Tibial artery (tissue), 4 donors: ENCODE data around the gene TMEM240.

Experiments
- DNase-seq, 2 donors: peaks; one replicate each; pipeline ENCODE4 v3.0.0-alpha.2; 2019
- H3K27ac ChIP-seq, 2 donors: fragments of 200-600 bp; sonication (generic) in 1 of 2; 1 replicate in 1 of 2; 2 replicates in 1 of 2; pipeline ENCODE4 v1.5.1; 2018 to 2019; ENCODE audit warnings: mild to moderate bottlenecking in 1 of 2
- H3K27me3 ChIP-seq, 2 donors: fragments of 200-600 bp; sonication (generic) in 1 of 2; one replicate each; pipeline versions ENCODE4 v1.5.1 to v1.6.0; 2016 to 2019
- H3K36me3 ChIP-seq, 3 donors: fragments of 200-600 bp; sonication (generic) in 2 of 3; one replicate each; pipeline ENCODE4 v1.5.1; 2016 to 2019; ENCODE audit warnings: mild to moderate bottlenecking in 2 of 3
- H3K4me1 ChIP-seq, 4 donors: fragments of 200-600 bp; sonication (generic) in 2 of 4; 1 replicate in 3 of 4; 2 replicates in 1 of 4; pipeline ENCODE4 v1.5.1; 2016 to 2019
- H3K4me3 ChIP-seq, 2 donors: fragments of 200-600 bp; sonication (generic) in 1 of 2; 1 replicate in 1 of 2; 2 replicates in 1 of 2; pipeline ENCODE4 v1.5.1; 2018 to 2019; ENCODE audit warnings: mild to moderate bottlenecking in 2 of 2
- H3K9me3 ChIP-seq, 3 donors: fragments of 200-600 bp; sonication (generic) in 1 of 3; one replicate each; pipeline ENCODE4 v1.5.1; 2016 to 2019
- intact Hi-C: fragments of 100-400 bp; cut with DNase I; formaldehyde crosslinking; loops from one replicate; pipeline ENCODE4 v1.15.0; 2023; ENCODE audit warnings: low total_unique reads
- TF ChIP-seq, protein P1 (sequence below), 2 experiments: fragments of 200-600 bp in 1 of 2; fragments of 450-650 bp in 1 of 2; IDR thresholded peaks; one replicate each; pipeline ENCODE4 v1.5.1; 2017 to 2019; ENCODE audit warnings: antibody characterized with exemption in 2 of 2, mild to moderate bottlenecking in 1 of 2, moderate library complexity in 1 of 2

The TMEM240 gene

DNA sequence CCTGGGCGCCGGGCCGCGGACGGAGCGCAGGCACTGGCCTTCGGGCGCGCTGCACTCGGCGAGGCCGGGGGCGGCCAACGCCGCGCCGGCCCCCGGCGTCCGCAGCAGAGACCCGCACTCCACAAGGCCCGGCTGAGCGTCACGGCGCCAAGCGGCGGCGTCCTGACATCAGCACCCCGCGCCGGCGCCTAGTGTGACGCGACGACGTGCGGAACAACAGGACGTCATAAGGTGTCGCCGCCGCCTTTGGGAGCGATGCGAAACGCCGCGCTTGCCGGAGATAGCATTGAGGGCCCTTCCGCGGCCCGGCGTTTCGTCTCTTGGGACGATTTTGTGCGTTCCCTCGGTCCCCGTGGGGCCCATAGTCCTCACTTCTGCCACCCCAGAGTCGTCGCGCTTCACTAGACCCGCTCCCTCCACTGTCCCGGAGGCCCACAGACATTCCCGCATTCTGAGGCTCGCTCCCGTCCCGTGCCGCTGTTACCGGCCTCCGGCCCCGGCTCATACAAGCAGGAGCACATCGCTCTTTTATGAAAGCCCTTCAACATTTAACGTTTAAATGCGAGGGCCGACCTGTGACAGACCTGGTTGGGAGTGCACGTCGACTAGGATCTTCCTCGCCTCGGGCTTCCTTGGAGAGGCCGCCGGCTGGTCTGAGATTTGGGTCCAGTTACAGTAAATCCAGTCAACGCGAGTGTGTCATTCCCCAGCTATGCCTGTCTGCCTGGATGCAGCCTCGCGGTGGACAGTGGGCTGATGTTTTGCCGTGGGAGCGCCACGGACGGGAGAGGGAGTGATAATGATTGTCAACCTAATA lies 34.5 kb upstream of the TMEM240 start, which contains the start of gene SSU72:
SSU72 (minus strand) TSS at position 143 of the 817 bp plus-strand sequence. CDS start 306 bp downstream, outside the sequence.
- peak; percentile 92 to 93 for DNase-seq
- Histone ChIP-seq H3K9me3 (no peaks in the 10 kb centered on the region), H3K4me3 (peak within 1 kb of the TSS; percentile 81 to 95), H3K4me1 (peaks cover 0 to 41% (median 22%) of the 10 kb centered on the region in 4 donors), H3K27ac (peak within 1 kb of the TSS; percentile 98), H3K27me3 (no peaks in the 10 kb centered on the region), H3K36me3 (peaks cover 0 to 8% (median 0%) of the 10 kb centered on the region in 3 donors)
- TF ChIP-seq, protein P1, sequence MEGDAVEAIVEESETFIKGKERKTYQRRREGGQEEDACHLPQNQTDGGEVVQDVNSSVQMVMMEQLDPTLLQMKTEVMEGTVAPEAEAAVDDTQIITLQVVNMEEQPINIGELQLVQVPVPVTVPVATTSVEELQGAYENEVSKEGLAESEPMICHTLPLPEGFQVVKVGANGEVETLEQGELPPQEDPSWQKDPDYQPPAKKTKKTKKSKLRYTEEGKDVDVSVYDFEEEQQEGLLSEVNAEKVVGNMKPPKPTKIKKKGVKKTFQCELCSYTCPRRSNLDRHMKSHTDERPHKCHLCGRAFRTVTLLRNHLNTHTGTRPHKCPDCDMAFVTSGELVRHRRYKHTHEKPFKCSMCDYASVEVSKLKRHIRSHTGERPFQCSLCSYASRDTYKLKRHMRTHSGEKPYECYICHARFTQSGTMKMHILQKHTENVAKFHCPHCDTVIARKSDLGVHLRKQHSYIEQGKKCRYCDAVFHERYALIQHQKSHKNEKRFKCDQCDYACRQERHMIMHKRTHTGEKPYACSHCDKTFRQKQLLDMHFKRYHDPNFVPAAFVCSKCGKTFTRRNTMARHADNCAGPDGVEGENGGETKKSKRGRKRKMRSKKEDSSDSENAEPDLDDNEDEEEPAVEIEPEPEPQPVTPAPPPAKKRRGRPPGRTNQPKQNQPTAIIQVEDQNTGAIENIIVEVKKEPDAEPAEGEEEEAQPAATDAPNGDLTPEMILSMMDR (IDR thresholded peaks at IDR 0.05) = peak in 1 of 2 experiments; percentile 27
- intact Hi-C loops = loop anchor here (2.0 kb wide), 1 partner anchor 40 kb away; the partner anchor contains the start of gene MIB2

DNA sequence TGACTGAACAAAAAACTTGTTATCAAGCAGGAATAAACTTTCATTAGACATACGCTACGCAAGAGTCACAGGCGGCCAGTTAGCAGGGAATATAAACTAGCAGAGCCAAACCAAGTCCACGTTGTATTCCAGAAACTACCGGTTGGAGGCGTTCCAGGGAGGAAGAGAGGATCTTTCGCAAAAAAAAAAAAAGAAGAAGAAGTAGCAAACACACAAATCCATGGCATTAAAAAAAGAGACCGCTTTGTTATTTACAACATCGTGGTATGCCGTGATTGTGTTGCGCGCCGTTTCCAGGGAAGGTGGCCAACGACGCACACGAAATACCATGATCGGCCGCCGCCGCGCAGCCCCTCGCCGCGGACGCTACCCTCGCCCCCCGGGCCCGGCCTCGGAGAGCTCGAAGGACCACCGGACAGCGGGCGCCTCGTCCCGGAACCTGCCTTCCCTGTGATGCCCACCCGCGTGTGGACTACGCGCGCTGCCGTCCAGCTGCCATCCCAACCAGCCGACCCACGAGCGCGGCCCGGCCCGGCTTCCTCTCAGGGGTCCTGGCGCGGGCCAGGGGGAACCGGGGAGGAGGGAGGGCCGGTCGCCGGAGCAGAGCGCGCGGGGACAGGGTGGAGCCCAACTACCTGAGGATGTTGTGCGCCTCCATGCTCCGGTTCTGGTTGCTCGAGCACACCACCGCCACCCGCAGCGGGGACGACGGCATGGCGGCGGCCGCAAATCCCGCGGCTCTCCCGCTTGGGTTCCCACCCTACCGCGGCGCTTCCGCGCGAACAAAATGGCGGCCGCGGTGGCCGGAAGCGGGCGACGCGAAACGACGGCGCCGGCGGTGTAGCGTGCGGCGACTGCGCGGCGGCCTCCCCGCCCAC lies 33.7 kb upstream of the TMEM240 start:
- DNase-seq = peak in 1 of 2 donors; percentile 78
- Histone ChIP-seq H3K36me3 (peaks cover 0 to 15% (median 0%) of the 10 kb centered on the region in 3 donors), H3K4me1 (peaks cover 0 to 47% (median 25%) of the 10 kb centered on the region in 4 donors), H3K27me3 (no peaks in the 10 kb centered on the region), H3K9me3 (no peaks in the 10 kb centered on the region), H3K27ac (peak overlapping the region; percentile 98), H3K4me3 (peak overlapping the region; percentile 81 to 95)
- TF ChIP-seq, protein P1 (IDR thresholded peaks at IDR 0.05) = no peak
- intact Hi-C loops = loop anchor here (2.0 kb wide), 1 partner anchor 41 kb away; the partner anchor contains the start of gene MIB2

DNA sequence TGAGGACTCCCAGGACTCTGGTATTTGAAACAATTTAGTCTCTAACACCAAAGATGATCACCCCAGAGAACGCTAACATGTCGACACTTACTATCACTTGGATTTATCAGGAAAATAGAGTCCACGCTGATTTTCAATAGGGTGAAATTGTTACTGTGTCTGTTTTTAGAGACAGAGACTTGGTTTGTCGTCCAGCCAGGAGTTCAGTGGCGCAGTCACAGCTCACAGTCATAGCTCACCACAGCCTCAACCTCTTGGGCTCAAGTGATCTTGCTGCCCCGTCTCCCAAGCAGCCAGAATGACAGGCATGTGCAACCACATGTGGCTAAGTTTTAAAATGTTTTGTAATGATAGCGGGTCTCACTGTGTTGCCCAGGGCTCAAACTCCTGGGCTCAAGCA lies 28.9 kb upstream of the TMEM240 start:
- no peak for DNase-seq
- Histone ChIP-seq H3K4me3 (no peak overlapping the region), H3K9me3 (no peaks in the 10 kb centered on the region), H3K27ac (no peak overlapping the region), H3K27me3 (no peaks in the 10 kb centered on the region), H3K36me3 (peaks cover 5 to 39% (median 13%) of the 10 kb centered on the region in 3 donors), H3K4me1 (peaks cover 0 to 50% (median 26%) of the 10 kb centered on the region in 4 donors)
- intact Hi-C loops = no loop called here
- TF ChIP-seq, protein P1 (IDR thresholded peaks at IDR 0.05) = no peak

DNA sequence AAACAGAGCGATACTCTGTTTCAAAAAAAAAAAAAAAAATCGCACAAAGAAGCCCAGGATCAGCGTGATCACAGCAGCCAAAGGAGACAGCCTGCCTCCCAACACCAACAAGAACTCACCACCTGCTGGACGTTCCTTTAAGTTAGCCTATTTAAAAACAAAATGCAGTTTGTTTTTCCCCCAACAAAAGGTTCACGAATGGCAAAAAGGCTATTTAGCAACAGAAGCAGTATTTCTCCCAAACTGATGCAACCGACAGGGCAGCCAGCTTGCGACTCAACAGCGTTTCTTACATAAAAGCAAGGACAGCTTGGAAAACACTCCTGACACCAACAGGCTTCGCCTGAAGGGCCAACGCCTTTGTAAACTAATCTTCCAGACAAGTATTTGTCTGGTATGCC lies 27.5 kb upstream of the TMEM240 start:
- DNase-seq = no peak
- Histone ChIP-seq H3K4me1 (peaks cover 0 to 42% (median 21%) of the 10 kb centered on the region in 4 donors), H3K27me3 (no peaks in the 10 kb centered on the region), H3K27ac (no peak overlapping the region), H3K36me3 (peaks cover 19 to 53% (median 27%) of the 10 kb centered on the region in 3 donors), H3K9me3 (no peaks in the 10 kb centered on the region), H3K4me3 (no peak overlapping the region)
- TF ChIP-seq, protein P1 (IDR thresholded peaks at IDR 0.05) = no peak
- intact Hi-C loops = no loop called here

DNA sequence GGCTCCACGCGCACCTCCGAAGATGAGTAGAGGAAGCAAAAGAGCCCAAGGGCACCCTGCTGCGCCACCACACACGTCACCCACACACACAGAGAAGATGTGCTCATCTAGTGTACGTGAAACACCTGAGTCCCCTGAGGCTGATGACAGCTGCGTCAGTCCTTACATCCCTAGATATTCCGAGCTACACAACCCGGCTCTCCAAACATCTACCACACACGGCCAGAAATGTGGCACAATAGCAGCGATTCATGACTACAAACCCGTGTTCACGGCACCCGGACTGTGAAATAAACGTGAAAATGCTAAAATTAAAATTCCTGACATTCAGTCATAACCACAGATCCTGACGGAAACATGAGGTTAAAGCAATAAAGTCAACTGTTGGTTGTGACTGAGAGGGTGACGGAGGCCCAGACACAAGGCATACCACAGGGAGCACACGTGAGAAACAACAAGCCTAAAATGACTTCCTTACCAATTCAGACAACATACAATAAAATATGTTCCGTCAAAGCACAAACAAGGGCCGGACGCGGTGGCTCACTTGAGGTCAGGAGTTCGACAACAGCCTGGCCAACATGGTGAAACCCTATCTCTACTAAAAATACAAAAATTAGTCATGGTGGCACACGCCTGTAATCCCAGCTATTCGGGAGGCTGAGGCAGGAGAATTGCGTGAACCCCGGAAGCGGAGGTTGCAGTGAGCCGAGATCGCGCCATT lies 26.9 kb upstream of the TMEM240 start:
- no peak overlapping the region for H3K4me3 ChIP-seq
- H3K27me3 ChIP-seq = no peaks in the 10 kb centered on the region
- TF ChIP-seq, protein P1 (IDR thresholded peaks at IDR 0.05) = no peak
- H3K36me3 ChIP-seq = peaks cover 25 to 59% (median 32%) of the 10 kb centered on the region in 3 donors
- no peaks in the 10 kb centered on the region for H3K9me3 ChIP-seq
- DNase-seq = no peak
- H3K27ac ChIP-seq = no peak overlapping the region
- H3K4me1 ChIP-seq = peaks cover 0 to 36% (median 18%) of the 10 kb centered on the region in 4 donors
- intact Hi-C loops = no loop called here
